Mesendoderm (in vitro differentiated cells): ENCODE data around the gene MESD.

Experiments used
- DNase-seq: peaks from one replicate; pipeline ENCODE4 v3.0.0; 2013
- H2AK5ac ChIP-seq: 2 replicates; pipeline ENCODE4 v1.6.1; 2013; ENCODE audit warnings: low read length, inconsistent platforms
- H2BK120ac ChIP-seq: 2 replicates; pipeline ENCODE4 v1.6.1; 2013; ENCODE audit warnings: low read depth, mild to moderate bottlenecking, low read length, moderate library complexity, mixed read lengths
- H2BK15ac ChIP-seq: replicated peaks from 2 replicates; pipeline ENCODE4 v1.6.1; 2013; ENCODE audit warnings: low read depth, mild to moderate bottlenecking, moderate library complexity
- H2BK5ac ChIP-seq: 2 replicates; pipeline ENCODE4 v1.6.1; 2013; ENCODE audit warnings: low read length, inconsistent platforms
- H3K18ac ChIP-seq: 2 replicates; pipeline ENCODE4 v1.6.1; 2013; ENCODE audit warnings: mild to moderate bottlenecking, low read length, mixed read lengths
- H3K23ac ChIP-seq: one replicate; pipeline ENCODE4 v1.6.1; 2013; ENCODE audit warnings: low read length
- H3K27ac ChIP-seq: 2 replicates; pipeline ENCODE4 v1.5.1; 2013; ENCODE audit warnings: low read depth, mild to moderate bottlenecking, inconsistent platforms, low read length, moderate library complexity
- H3K27me3 ChIP-seq: 2 replicates; pipeline ENCODE4 v1.6.1; 2013; ENCODE audit warnings: low read length, control low read depth, mild to moderate bottlenecking, inconsistent platforms; ENCODE audit not compliant: insufficient read depth, poor library complexity
- H3K36me3 ChIP-seq: 2 replicates; pipeline ENCODE4 v1.6.1; 2013; ENCODE audit warnings: low read length, inconsistent platforms; ENCODE audit not compliant: control insufficient read depth, insufficient read depth
- H3K4ac ChIP-seq: one replicate; pipeline ENCODE4 v1.6.1; 2013; ENCODE audit warnings: low read depth, mild to moderate bottlenecking, low read length, moderate library complexity
- H3K4me1 ChIP-seq: 2 replicates; pipeline ENCODE4 v1.6.1; 2013; ENCODE audit warnings: low read depth, low read length, inconsistent platforms; ENCODE audit not compliant: control insufficient read depth
- H3K4me2 ChIP-seq: 2 replicates; pipeline ENCODE4 v1.6.1; 2013; ENCODE audit warnings: low read length
- H3K4me3 ChIP-seq: 2 replicates; pipeline ENCODE4 v1.5.1; 2013; ENCODE audit warnings: mild to moderate bottlenecking, low read length
- H3K56ac ChIP-seq: one replicate; pipeline ENCODE4 v1.6.1; 2013; ENCODE audit warnings: low read length
- H3K79me1 ChIP-seq: 2 replicates; pipeline ENCODE4 v1.6.1; 2013; ENCODE audit warnings: low read length, inconsistent platforms
- H3K79me2 ChIP-seq: 2 replicates; pipeline ENCODE4 v1.6.1; 2013; ENCODE audit warnings: mild to moderate bottlenecking, low read length; ENCODE audit not compliant: control insufficient read depth, insufficient read depth
- H3K9ac ChIP-seq: 2 replicates; pipeline ENCODE4 v1.6.1; 2013; ENCODE audit warnings: low read length, inconsistent platforms
- H4K5ac ChIP-seq: one replicate; pipeline ENCODE4 v1.6.1; 2013; ENCODE audit warnings: low read length
- H4K8ac ChIP-seq: one replicate; pipeline ENCODE4 v1.6.1; 2013; ENCODE audit warnings: low read depth, mild to moderate bottlenecking, control low read depth, low read length, moderate library complexity
- WGBS: extraction: QIAGEN DNeasy Blood & Tissue Kit; methylation state at CpG from one replicate; pipeline ENCODE4 v1.1.7; 2013; ENCODE audit warnings: low lambda C conversion rate, missing lambda C conversion rate; ENCODE audit not compliant: insufficient coverage; ENCODE audit errors: extremely low coverage; 5-methylcytosine and 5-hydroxymethylcytosine counted together

Gene MESD

DNA sequence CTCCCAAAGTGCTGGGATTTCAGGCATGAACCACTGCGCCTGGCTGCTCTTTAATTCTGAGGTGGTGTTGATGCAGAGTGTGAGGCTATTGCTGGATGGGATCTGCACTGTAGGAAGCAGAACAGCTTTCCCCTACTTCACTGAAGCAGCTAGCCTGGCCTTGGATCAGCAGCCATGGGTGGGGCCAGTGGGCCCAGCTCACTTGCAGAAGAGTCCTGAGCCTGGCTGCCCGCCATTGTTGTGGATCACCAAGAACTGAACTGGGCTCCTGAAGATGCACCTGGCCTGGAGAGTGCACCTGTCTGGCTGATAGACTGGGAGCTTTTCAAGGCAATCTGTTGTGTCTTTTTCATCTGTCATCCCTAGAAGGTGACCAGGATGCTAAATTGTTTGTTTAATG, 23.0 kb upstream of the MESD start:
- Histone ChIP-seq H2BK15ac (no peak overlapping the region), H3K27ac (no peak overlapping the region), H3K23ac (no peak overlapping the region), H3K18ac (no peak overlapping the region), H4K5ac (no peak overlapping the region), H2BK120ac (no peak overlapping the region), H3K79me2 (no peaks in the 10 kb centered on the region), H3K4me2 (no peak overlapping the region), H2AK5ac (no peak overlapping the region), H2BK5ac (no peak overlapping the region), H3K9ac (no peak overlapping the region), H3K4ac (no peak overlapping the region), H3K4me3 (no peak overlapping the region), H3K56ac (no peak overlapping the region), H3K79me1 (peaks cover under 1% of the 10 kb centered on the region), H4K8ac (no peak overlapping the region), H3K27me3 (no peaks in the 10 kb centered on the region), H3K36me3 (no peaks in the 10 kb centered on the region), H3K4me1 (no peaks in the 10 kb centered on the region)
- WGBS: no CpG with 5 or more reads among the region's 2 CpGs
- DNase-seq: no peak

DNA sequence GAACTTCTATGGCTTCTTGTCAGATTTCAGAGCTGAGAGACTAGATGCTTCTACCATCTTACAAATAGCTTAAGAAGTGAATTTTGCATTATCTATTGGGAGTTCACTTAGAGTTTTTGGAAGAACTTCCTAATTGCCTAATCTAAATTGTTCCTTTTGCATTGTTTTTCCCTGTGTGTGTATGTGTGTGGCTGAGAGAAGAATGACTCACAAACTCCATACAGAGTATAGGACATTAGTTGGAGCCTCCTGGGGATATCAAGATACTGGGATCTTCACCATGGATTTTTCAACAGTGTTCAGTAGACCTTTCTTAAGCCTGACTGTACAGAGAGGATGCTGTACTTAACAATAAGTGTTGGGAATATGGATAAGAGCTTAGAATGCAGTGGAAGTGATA, 22.0 kb upstream of the MESD start:
- H2AK5ac ChIP-seq: no peak overlapping the region
- no peak overlapping the region for H3K4me2 ChIP-seq
- H2BK5ac ChIP-seq: no peak overlapping the region
- H4K5ac ChIP-seq: no peak overlapping the region
- no peak overlapping the region for H3K18ac ChIP-seq
- H2BK15ac ChIP-seq: no peak overlapping the region
- DNase-seq: no peak
- no peak overlapping the region for H3K9ac ChIP-seq
- H3K4me3 ChIP-seq: no peak overlapping the region
- H3K4ac ChIP-seq: no peak overlapping the region
- H3K36me3 ChIP-seq: no peaks in the 10 kb centered on the region
- no peak overlapping the region for H3K27ac ChIP-seq
- H4K8ac ChIP-seq: no peak overlapping the region
- no peaks in the 10 kb centered on the region for H3K27me3 ChIP-seq
- no peaks in the 10 kb centered on the region for H3K4me1 ChIP-seq
- no peak overlapping the region for H2BK120ac ChIP-seq
- H3K23ac ChIP-seq: no peak overlapping the region
- no peaks in the 10 kb centered on the region for H3K79me2 ChIP-seq
- H3K79me1 ChIP-seq: peaks cover 2% of the 10 kb centered on the region
- H3K56ac ChIP-seq: no peak overlapping the region

DNA sequence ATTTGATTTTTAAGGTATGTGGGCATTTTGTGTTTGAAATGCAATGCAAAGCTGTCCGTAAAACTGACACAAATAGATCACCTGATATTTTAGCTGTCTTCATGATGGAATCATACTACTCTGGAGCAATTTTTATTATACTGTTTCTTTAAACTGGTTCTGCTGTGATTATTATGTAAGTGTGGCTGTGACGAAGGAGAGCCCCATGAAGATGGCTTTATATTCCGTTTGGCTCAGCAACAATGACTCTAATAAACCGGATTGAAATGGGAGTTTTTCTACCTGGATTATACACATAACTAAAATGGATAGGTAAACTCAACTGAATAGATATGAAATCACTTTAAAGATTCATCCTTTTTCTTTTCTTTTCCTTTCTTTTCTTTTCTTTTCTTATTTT, 20.5 kb upstream of the MESD start:
- Histone ChIP-seq H3K79me2 (peaks cover 2% of the 10 kb centered on the region), H2BK5ac (no peak overlapping the region), H3K4me1 (no peaks in the 10 kb centered on the region), H3K23ac (no peak overlapping the region), H3K9ac (no peak overlapping the region), H3K4me3 (no peak overlapping the region), H2BK15ac (no peak overlapping the region), H3K4me2 (no peak overlapping the region), H2AK5ac (no peak overlapping the region), H3K18ac (no peak overlapping the region), H4K5ac (no peak overlapping the region), H3K27me3 (no peaks in the 10 kb centered on the region), H3K36me3 (no peaks in the 10 kb centered on the region), H4K8ac (no peak overlapping the region), H3K79me1 (peaks cover 2% of the 10 kb centered on the region), H2BK120ac (no peak overlapping the region), H3K4ac (no peak overlapping the region), H3K27ac (no peak overlapping the region), H3K56ac (no peak overlapping the region)
- no CpG with 5 or more reads among the region's 4 CpGs for WGBS
- DNase-seq: no peak

DNA sequence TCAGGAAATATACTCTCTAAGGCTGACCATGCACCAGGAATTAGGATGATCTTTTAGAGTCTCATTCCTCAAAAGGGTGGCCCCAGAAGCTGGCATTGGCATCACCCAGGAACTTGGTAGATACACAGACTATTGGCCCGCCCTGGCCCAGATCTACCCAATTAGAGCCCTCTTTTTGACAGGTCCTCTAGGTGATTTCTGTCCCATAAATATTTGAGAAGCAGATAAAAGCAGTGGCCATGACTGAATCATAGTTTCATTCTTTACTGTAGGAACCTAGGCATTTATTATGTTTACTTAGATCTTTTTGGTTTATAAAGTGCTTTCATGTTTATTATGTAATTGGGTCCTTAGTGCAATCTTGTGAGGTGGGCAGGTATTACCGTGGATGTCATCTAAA, 18.7 kb upstream of the MESD start:
- Histone ChIP-seq H3K9ac (no peak overlapping the region), H3K56ac (no peak overlapping the region), H2AK5ac (no peak overlapping the region), H3K18ac (no peak overlapping the region), H3K4me2 (no peak overlapping the region), H3K4me3 (no peak overlapping the region), H3K4ac (no peak overlapping the region), H3K36me3 (no peaks in the 10 kb centered on the region), H2BK15ac (no peak overlapping the region), H3K79me1 (peaks cover 3% of the 10 kb centered on the region), H3K27ac (no peak overlapping the region), H2BK5ac (no peak overlapping the region), H2BK120ac (no peak overlapping the region), H3K79me2 (peaks cover 5% of the 10 kb centered on the region), H4K5ac (no peak overlapping the region), H4K8ac (no peak overlapping the region), H3K23ac (no peak overlapping the region), H3K27me3 (no peaks in the 10 kb centered on the region), H3K4me1 (no peaks in the 10 kb centered on the region)
- DNase-seq: no peak
- WGBS: no CpG with 5 or more reads among the region's 2 CpGs

DNA sequence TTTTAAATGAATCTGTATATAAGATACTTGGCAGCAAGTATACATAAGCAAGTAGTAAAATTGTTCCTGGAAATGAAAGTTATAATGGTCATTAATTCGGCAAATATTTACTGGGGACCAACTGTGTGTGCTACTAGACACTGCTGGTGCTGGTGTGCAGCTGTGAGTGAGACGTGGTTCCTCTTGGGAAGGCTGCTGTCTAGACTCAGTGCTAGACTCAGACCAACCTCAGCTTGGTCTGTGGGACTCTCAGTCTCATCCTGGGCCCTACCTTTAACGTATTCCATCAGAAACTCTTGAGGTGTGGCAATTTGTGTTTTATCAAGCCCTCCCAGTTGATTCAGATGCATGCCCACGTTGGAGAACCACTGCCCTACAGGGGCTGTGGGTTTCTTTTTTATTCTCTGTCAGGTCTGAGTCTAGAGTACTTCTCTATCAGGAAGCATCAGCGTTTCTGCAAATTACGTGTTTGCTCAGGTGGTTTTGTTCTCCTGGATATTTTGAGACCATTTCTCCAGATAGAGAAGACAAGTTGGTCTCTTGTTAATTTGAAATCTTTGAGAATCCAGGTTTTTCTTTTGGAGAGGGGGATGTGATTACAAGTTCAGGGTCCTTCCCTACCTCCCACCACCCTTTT, 17.9 kb upstream of the MESD start:
- Histone ChIP-seq H3K56ac (no peak overlapping the region), H3K9ac (no peak overlapping the region), H2BK5ac (no peak overlapping the region), H3K23ac (no peak overlapping the region), H3K79me1 (peaks cover 10% of the 10 kb centered on the region), H3K27ac (no peak overlapping the region), H3K27me3 (no peaks in the 10 kb centered on the region), H2BK120ac (no peak overlapping the region), H3K36me3 (no peaks in the 10 kb centered on the region), H2BK15ac (no peak overlapping the region), H3K4ac (no peak overlapping the region), H3K4me2 (no peak overlapping the region), H4K8ac (no peak overlapping the region), H3K79me2 (peaks cover 12% of the 10 kb centered on the region), H3K18ac (no peak overlapping the region), H4K5ac (no peak overlapping the region), H2AK5ac (no peak overlapping the region), H3K4me3 (no peak overlapping the region), H3K4me1 (peaks cover 3% of the 10 kb centered on the region)
- DNase-seq: no peak
- no CpG with 5 or more reads among the region's 6 CpGs for WGBS

DNA sequence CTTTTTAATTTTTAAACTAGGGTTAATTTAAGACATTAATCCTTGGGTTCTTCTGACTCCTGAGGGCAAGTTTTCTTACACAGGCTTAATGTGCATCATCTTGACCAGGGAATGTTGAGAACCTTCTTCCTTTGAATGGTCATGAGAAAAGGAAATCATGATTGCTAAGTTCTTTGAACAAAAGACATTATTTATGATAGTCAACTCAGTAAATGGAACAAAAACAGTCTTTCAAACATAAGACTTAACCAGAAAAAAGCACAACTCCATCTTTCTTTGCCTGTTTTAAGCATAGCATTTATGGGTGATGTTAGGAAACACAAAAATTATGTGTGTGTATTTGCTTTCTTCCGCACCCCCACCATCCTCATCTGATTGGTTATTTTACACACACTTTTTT, 16.5 kb upstream of the MESD start:
- Histone ChIP-seq H3K23ac (no peak overlapping the region), H3K27me3 (no peaks in the 10 kb centered on the region), H2BK5ac (no peak overlapping the region), H3K4ac (no peak overlapping the region), H4K5ac (no peak overlapping the region), H3K79me1 (peaks cover 13% of the 10 kb centered on the region), H3K4me3 (no peak overlapping the region), H3K79me2 (peaks cover 15% of the 10 kb centered on the region), H3K18ac (no peak overlapping the region), H2BK15ac (no peak overlapping the region), H3K27ac (no peak overlapping the region), H3K9ac (no peak overlapping the region), H3K4me2 (no peak overlapping the region), H4K8ac (no peak overlapping the region), H3K4me1 (peaks cover 4% of the 10 kb centered on the region), H2AK5ac (no peak overlapping the region), H3K56ac (no peak overlapping the region), H3K36me3 (no peaks in the 10 kb centered on the region), H2BK120ac (no peak overlapping the region)
- no peak for DNase-seq
- WGBS: no CpG with 5 or more reads among the region's 1 CpG
